AG09309 (cell line): ENCODE results near the gene MEIS2.

Source experiments
- DNase-seq: peaks from one replicate; pipeline ENCODE4 v3.0.0-alpha.2; 2010; ENCODE audit warnings: low read depth
- H3K4me3 ChIP-seq: 2 replicates; pipeline ENCODE4 v1.5.1; 2011; ENCODE audit warnings: mild to moderate bottlenecking, low read depth, low read length, moderate library complexity; ENCODE audit not compliant: control insufficient read depth
- CTCF ChIP-seq: IDR thresholded peaks from 2 replicates; pipeline ENCODE4 v1.5.1; 2011; ENCODE audit warnings: mild to moderate bottlenecking, low read depth, low read length, inconsistent platforms; ENCODE audit not compliant: insufficient read depth, control insufficient read depth; ENCODE audit errors: missing control alignments

The MEIS2 gene

GRCh38 chr15:37083610-37084009, 16.7 kb downstream of the MEIS2 start:
- no peak for TF ChIP-seq CTCF
- no peak for DNase-seq
- H3K4me3 ChIP-seq, result no peak overlapping the region

GRCh38 chr15:37081983-37082382, 18.4 kb downstream of the MEIS2 start:
- TF ChIP-seq CTCF, result no peak
- H3K4me3 ChIP-seq, result no peak overlapping the region
- DNase-seq, result no peak

- TF ChIP-seq CTCF, result no peak
- H3K4me3 ChIP-seq, result no peak overlapping the region
- no peak for DNase-seq
Observed at GRCh38 chr15:37080261-37080921, 20.0 kb downstream of the MEIS2 start.

- TF ChIP-seq CTCF, result no peak
- H3K4me3 ChIP-seq, result no peak overlapping the region
- no peak for DNase-seq
Observed at GRCh38 chr15:37079726-37080125, 20.6 kb downstream of the MEIS2 start.

- DNase-seq, result no peak
- H3K4me3 ChIP-seq, result no peak overlapping the region
- TF ChIP-seq CTCF, result no peak
Observed at GRCh38 chr15:37078566-37078965, 21.8 kb downstream of the MEIS2 start.

- no peak for DNase-seq
- H3K4me3 ChIP-seq, result no peak overlapping the region
- TF ChIP-seq CTCF, result no peak
Observed at GRCh38 chr15:37077623-37078351, 22.6 kb downstream of the MEIS2 start.

- no peak for TF ChIP-seq CTCF
- no peak for DNase-seq
- H3K4me3 ChIP-seq, result no peak overlapping the region
Observed at GRCh38 chr15:37076543-37076942, 23.8 kb downstream of the MEIS2 start.
